Stimulated activated CD4-positive, alpha-beta T cell treated with anti-CD3 and anti-CD28 coated beads, Interleukin-1b, Interleukin-23, amount 100 ng/mL, for 24 hours (primary cell): ENCODE data around the gene COX19.

Source experiments
- DNase-seq, 4 experiments: peaks; one replicate each; pipeline ENCODE4 v3.0.0-alpha.2; 2020; ENCODE audit warnings: low read depth in 4 of 4, low spot score in 1 of 4

Gene COX19

DNA sequence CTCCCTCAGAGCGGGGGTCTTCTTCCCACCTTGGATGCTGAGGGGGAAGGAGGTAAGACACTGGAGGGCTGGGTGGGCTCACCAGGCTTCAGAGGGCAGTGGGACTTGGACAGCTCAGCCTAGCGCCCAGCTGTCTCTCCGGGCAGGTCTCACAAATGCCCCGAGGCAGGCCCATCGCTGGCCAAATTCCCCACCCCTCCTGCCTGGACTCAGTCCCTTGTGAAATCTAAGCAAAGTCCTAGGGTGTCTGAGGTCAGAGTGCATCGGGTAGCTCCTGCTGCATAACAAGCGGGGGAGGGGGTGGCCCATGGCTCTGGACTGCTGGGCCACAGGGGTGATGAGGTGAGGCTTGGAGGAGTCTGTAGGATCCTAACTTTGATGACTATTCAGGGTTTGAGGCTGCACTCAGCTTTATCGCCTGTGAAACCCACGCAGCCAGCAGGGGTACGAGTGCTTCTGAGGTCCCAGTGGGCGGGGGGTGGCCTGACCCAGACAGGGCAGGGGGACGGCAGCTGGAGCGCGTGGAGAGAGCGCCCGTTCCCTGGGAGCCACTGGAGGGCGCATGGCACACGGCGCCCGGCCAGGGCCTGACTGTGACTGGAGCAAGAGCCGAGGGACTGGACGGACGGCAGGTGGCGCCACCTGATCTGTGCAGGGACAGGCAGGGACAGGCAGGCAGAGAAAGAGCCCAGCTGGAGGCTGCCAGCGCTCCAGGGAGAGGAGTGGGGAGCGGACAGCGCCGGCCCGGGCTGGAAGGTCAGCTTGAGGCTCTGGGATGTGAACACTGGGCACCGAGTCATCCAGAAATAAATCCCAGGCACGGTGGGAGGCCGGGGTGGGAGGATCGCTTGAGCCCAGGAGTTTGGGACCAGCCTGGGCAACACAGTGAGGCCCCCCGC, 17.6 kb upstream of the COX19 start:
- DNase-seq, result peak; percentile 91 to 94 (median 92)

- DNase-seq, result no peak
These were observed 16.6 kb upstream of the COX19 start for GRCh38 chr7:991729-992656.

- DNase-seq, result no peak
These were observed 15.8 kb upstream of the COX19 start for GRCh38 chr7:990933-991728.

- DNase-seq, result no peak
These were observed 15.1 kb upstream of the COX19 start for GRCh38 chr7:990352-990932.

DNA sequence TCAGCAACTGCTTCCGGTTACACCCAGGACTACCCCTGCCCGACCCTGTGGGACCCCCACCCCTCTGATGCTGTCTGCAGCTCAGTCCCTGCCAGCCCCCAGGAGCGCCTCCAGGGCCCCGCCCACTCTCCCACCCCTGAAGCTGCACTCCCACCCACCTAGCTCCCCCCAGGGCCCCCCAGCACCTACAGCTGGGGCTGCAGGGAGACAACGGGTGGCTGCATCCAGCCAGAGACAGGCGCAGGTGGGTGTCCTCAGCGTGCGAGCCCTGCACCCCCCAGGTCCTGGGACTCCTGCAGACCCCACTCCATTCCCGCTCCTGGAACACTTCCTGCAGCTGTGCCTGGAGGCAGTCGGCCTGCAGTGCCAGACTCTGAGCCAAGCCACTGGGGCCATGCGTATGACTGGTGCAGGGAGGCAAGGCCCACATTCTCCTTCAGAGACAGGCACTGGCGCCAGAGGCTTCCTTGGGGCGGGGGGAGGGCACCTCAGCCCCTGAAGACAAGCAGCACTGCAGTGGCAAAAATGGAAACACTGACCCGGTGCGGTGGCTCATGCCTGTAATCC, 13.7 kb upstream of the COX19 start:
- DNase-seq, result no peak

DNA sequence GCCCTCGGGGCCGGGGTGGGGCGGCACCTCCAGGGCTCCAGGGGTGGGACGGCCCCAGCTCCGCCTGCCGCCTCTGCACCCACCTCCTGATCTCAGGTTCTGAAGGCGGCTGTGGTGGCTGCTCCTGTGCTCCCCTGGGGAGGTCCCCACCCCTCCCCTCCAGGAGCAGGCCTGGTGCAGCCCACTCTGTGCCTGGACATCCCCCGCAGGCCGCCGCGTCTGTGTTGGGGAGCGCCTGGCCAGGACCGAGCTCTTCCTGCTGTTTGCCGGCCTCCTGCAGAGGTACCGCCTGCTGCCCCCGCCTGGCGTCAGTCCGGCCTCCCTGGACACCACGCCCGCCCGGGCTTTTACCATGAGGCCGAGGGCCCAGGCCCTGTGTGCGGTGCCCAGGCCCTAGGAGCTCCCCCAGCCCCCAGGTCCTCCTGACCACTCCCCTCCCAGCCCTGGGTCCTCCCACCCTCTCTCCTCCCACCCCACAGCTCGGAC, 13.1 kb upstream of the COX19 start:
- DNase-seq, result no peak

- DNase-seq, result no peak
These were observed 12.6 kb upstream of the COX19 start for GRCh38 chr7:987909-988308.

GRCh38 chr7:986766-987751, 11.7 kb upstream of the COX19 start:
- no peak for DNase-seq

- no peak for DNase-seq
These were observed 10.8 kb upstream of the COX19 start for GRCh38 chr7:985915-986741.

DNA sequence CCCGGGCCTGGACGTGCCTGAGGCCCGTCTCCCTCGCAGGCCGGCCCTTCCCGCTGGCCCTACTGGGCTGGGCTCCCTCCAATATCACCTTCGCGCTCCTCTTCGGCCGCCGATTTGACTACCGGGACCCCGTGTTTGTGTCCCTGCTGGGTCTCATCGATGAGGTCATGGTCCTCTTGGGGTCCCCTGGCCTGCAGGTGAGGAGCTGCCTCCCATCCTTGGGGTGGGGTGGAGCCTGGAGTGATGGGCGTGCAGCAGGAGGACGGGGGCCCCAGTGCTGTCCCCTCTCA, 9.7 kb upstream of the COX19 start:
- DNase-seq, result no peak

DNA sequence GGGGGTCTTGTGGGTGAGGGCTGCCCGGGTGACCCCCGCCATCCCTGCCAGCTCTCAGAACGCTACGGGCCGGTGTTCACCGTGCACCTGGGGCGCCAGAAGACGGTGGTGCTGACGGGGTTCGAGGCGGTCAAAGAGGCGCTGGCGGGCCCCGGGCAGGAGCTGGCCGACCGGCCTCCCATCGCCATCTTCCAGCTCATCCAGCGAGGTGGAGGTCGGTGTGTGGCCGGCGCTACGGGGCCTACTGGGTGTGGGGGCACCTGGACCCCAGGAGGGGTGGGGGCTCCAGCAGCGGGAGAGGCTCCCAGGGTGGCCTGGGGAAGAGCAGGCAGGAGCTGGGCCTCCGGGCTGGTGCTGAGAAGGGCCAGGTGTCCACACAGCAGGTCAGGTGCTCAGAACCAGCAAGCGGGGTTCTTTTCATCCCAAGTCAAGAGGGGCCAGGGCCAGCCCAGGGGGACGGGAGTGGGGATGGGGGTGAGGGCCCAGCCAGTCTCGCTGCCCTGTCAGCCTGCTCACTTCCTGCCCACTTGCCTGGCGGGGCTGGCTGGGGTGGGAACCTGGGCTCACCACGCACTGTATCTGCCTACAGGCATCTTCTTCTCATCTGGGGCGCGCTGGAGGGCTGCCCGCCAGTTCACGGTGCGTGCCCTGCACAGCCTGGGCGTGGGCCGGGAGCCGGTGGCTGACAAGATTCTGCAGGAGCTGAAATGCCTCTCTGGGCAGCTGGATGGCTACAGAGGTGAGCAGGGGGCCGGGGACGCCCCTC, 9.2 kb upstream of the COX19 start:
- no peak for DNase-seq

- no peak for DNase-seq
These were observed 8.3 kb upstream of the COX19 start for GRCh38 chr7:983616-984071.

- no peak for DNase-seq
These were observed 7.8 kb upstream of the COX19 start, which contains the start of gene CYP2W1 for GRCh38 chr7:983004-983615. Gene CYP2W1, plus strand, starts transcription at chr7:983181. Its CDS starts 31 bp downstream, at chr7:983212.

DNA sequence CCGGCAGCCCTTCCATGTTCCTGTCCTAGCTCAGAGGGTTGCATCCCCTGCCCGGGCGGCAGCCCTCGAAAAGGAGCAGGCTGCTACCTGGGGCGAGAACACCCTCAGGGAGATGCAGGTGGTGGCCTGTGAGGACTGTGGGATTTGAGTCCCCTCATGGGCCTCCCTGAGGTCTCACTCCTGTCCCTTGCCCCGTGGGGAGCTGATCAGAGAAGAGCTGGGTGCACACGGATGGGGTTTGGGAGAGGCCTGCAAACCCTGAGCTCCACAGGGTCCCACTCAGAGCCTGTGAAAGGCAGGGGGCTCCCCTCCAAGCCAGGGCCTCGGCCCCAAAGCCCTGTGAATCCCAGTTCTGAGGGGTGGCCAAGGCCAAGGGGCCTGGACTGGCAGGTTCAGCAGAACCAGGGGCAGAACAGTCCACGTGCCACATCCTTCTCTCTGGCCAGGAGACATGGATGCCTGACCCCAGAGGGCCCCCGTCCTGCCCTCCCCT, 7.2 kb upstream of the COX19 start:
- DNase-seq, result no peak

DNA sequence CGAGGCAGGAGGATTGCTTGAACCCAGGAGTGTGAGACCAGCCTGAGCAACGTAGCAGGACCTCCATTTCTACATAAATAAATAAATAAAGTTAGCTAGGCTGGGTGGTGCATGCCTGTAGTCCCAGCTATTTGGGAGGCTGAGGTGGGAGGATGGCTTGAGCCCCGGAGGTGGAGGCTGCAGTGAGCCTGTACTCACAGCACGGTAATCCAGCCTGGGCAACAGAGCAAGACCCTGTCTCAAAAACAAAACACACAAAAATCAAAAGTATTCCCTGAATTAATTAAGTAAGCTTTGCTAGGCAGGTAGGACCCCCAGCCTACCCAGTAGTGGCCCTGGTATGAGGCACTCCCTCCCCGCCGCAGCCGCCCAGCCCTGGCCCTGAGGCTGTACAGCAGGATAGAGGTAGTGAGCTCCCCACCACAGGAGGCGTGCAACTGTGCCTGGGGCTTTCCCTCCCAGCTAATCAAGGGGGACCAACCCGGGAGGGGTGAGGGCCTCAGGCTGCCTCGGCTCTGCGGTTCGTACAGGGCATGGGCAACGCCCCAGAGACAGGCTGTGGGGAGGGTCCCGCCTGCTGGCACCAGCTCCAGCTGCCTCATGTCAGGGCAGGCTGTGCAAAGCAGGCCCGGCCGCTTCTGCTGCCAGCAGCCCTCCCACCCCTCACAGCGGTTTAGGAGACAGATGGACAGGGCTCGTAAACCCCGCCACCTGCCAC, 6.6 kb upstream of the COX19 start:
- no peak for DNase-seq

- DNase-seq, result no peak
These were observed 4.7 kb upstream of the COX19 start for GRCh38 chr7:979886-980571.
